GM12878 (cell line): ENCODE data around the gene TK2. TPM values are rescaled to one million over a fixed set of nuclear protein-coding genes. Genes with fewer than 3 reads are reported as not detected.

Experiments used
- ATAC-seq: fragments of 200-7000 bp; cut with Tn5 transposase; 3 replicates; pipeline ENCODE4 v1.9.1; 2020; ENCODE audit warnings: mild to moderate bottlenecking, moderate library complexity
- BruUV-seq: library from RNA; stranded (reverse); fragments of 400-500 nt; replicated peaks from 2 replicates; lab custom pipeline; 2021; lab: Mats Ljungman, UMichigan
- CTCF ChIA-PET: fragments of 300-600 bp; sonication (Branson Sonifier 250); formaldehyde crosslinking; extraction: SDS; loops from one replicate; lab custom pipeline; 2021; ENCODE audit warnings: inconsistent platforms; lab: Yijun Ruan, JAX
- POLR2A ChIA-PET: fragments of 350-600 bp; formaldehyde crosslinking; extraction: SDS; loops from one replicate; lab custom pipeline; 2021; ENCODE audit warnings: inconsistent platforms; lab: Charles Lee
- RAD21 ChIA-PET: fragments of 300-600 bp; sonication (Branson Sonifier 250); formaldehyde crosslinking; loops from one replicate; lab custom pipeline; 2023; ENCODE audit warnings: antibody characterized with exemption; ENCODE audit not compliant: unreplicated experiment; lab: Charles Lee
- SMC1A ChIA-PET: fragments of 300-600 bp; sonication (Branson Sonifier 250); formaldehyde crosslinking; loops from one replicate; lab custom pipeline; 2023; ENCODE audit not compliant: unreplicated experiment, uncharacterized antibody; lab: Charles Lee
- DNase-seq: peaks from one replicate; pipeline ENCODE4 v3.0.0-alpha.2; 2011; ENCODE audit warnings: low read depth, low spot score
- FAIRE-seq: peaks from 3 replicates; lab custom pipeline; 2011; peaks lifted over from hg19 to GRCh38; lab: Jason Lieb, UNC
- H2AFZ ChIP-seq: 2 replicates; pipeline ENCODE4 v1.6.0; 2011; ENCODE audit warnings: low read depth, low read length, control low read depth; ENCODE audit not compliant: control insufficient read depth
- H3K27ac ChIP-seq: 2 replicates; pipeline ENCODE4 v1.5.1; 2011; ENCODE audit warnings: control low read depth; ENCODE audit not compliant: control insufficient read depth, insufficient read depth
- H3K27me3 ChIP-seq, 2 experiments: replicated peaks in 1 of 2; 2 replicates each; pipeline versions ENCODE4 v1.6.0 to v1.6.1; 2011; ENCODE audit warnings: low read length in 1 of 2; ENCODE audit not compliant: control insufficient read depth in 2 of 2, insufficient read depth in 2 of 2
- H3K36me3 ChIP-seq, 2 experiments: 2 replicates each; pipeline ENCODE4 v1.5.1; 2011; ENCODE audit warnings: low read length in 1 of 2; ENCODE audit not compliant: control insufficient read depth in 2 of 2, insufficient read depth in 2 of 2
- H3K4me1 ChIP-seq: 2 replicates; pipeline ENCODE4 v1.6.1; 2011; ENCODE audit warnings: mild to moderate bottlenecking, low read length, moderate library complexity, mixed read lengths; ENCODE audit not compliant: control insufficient read depth, insufficient read depth
- H3K4me2 ChIP-seq: 2 replicates; pipeline ENCODE4 v1.6.0; 2011; ENCODE audit warnings: control low read depth; ENCODE audit not compliant: control insufficient read depth, insufficient read depth
- H3K4me3 ChIP-seq: fragments of 200-600 bp; sonication (generic); 2 replicates; pipeline ENCODE4 v1.5.1; 2016
- H3K79me2 ChIP-seq: 2 replicates; pipeline ENCODE4 v1.6.0; 2011; ENCODE audit warnings: low read length; ENCODE audit not compliant: control insufficient read depth, insufficient read depth
- H3K9ac ChIP-seq: 2 replicates; pipeline ENCODE4 v1.8.0; 2011; ENCODE audit warnings: low read length, control low read depth, mixed read lengths; ENCODE audit not compliant: control insufficient read depth, insufficient read depth
- H3K9me3 ChIP-seq: replicated peaks from 3 replicates; pipeline ENCODE4 v1.5.1; 2011; ENCODE audit warnings: mild to moderate bottlenecking, low read length; ENCODE audit not compliant: control insufficient read depth, insufficient read depth
- H4K20me1 ChIP-seq: 2 replicates; pipeline ENCODE4 v1.6.0; 2011; ENCODE audit not compliant: control insufficient read depth, insufficient read depth
- CEBPB ChIP-seq, 2 experiments: fragments of 150-350 bp in 1 of 2; IDR thresholded peaks; 2 replicates each; pipeline ENCODE4 v1.6.1; 2012 to 2014; ENCODE audit warnings: low read depth in 2 of 2, low read length in 2 of 2, borderline replicate concordance in 1 of 2, inconsistent platforms in 1 of 2
- FOXK2 ChIP-seq: fragments of 450-650 bp; IDR thresholded peaks from 2 replicates; pipeline ENCODE4 v1.6.1; 2017; ENCODE audit warnings: mild to moderate bottlenecking, moderate library complexity
- GATAD2B ChIP-seq: fragments of 450-650 bp; conservative IDR thresholded peaks from 2 replicates; pipeline ENCODE4 v1.6.1; 2017; ENCODE audit warnings: low read depth, mild to moderate bottlenecking, moderate library complexity
- HCFC1 ChIP-seq: fragments of 150-350 bp; IDR thresholded peaks from 2 replicates; pipeline ENCODE4 v1.6.1; 2014; ENCODE audit warnings: low read length
- KDM1A ChIP-seq: fragments of 200-600 bp; sonication (generic); IDR thresholded peaks from 2 replicates; pipeline ENCODE4 v1.6.1; 2016; ENCODE audit warnings: borderline replicate concordance
- PAX8 ChIP-seq: fragments of 450-650 bp; IDR thresholded peaks from 2 replicates; pipeline ENCODE4 v1.6.1; 2017; ENCODE audit warnings: mild to moderate bottlenecking, moderate library complexity
- PBX3 ChIP-seq: IDR thresholded peaks from 2 replicates; pipeline ENCODE4 v1.6.1; 2011; ENCODE audit warnings: mild to moderate bottlenecking, low read depth, low read length, moderate library complexity; ENCODE audit not compliant: insufficient replicate concordance
- RAD51 ChIP-seq: fragments of 450-650 bp; IDR thresholded peaks from 2 replicates; pipeline ENCODE4 v1.6.1; 2016; ENCODE audit warnings: moderate library complexity, mild to moderate bottlenecking, inconsistent platforms
- RELA ChIP-seq: fragments of 450-650 bp; IDR thresholded peaks from 2 replicates; pipeline ENCODE4 v1.8.0; 2014; ENCODE audit warnings: borderline replicate concordance; ENCODE audit not compliant: partially characterized antibody
- RELB ChIP-seq: fragments of 450-650 bp; IDR thresholded peaks from 2 replicates; pipeline ENCODE4 v1.6.1; 2017; ENCODE audit warnings: low read depth, mild to moderate bottlenecking, moderate library complexity
- RFX5 ChIP-seq: IDR thresholded peaks from 2 replicates; pipeline ENCODE4 v1.6.1; 2011; ENCODE audit warnings: low read depth, low read length, improper control_type of control experiment
- SKIL ChIP-seq: fragments of 450-650 bp; IDR thresholded peaks from 2 replicates; pipeline ENCODE4 v1.6.1; 2017; ENCODE audit warnings: mild to moderate bottlenecking, low read depth, inconsistent platforms; ENCODE audit not compliant: poor library complexity, severe bottlenecking
- ZNF207 ChIP-seq: fragments of 450-650 bp; IDR thresholded peaks from 2 replicates; pipeline ENCODE4 v1.6.1; 2014; ENCODE audit warnings: antibody characterized with exemption, mild to moderate bottlenecking, borderline replicate concordance
- WGBS: methylation state at CpG from one replicate; pipeline ENCODE4 v1.1.6; 2016; ENCODE audit warnings: low lambda C conversion rate; ENCODE audit not compliant: insufficient replicate concordance, insufficient coverage; ENCODE audit errors: missing lambda C conversion rate; 5-methylcytosine and 5-hydroxymethylcytosine counted together
- in situ Hi-C: fragments of 300-500 bp; cut with MboI; formaldehyde crosslinking; loops from 9 replicates; pipeline ENCODE4 v1.14.3; 2018; ENCODE audit warnings: mixed read lengths
- intact Hi-C: fragments of 100-400 bp; cut with micrococcal nuclease; formaldehyde crosslinking; loops from one replicate; pipeline ENCODE4 v1.14.2; 2022; ENCODE audit not compliant: unreplicated experiment
- polyA plus RNA-seq, 11 experiments: library from polyadenylated mRNA; depleted of rRNA in 4 of 11; unstranded in 6 of 11; stranded (reverse) in 5 of 11; fragments of >200 nt; fragmentation: Nextera tagmentation in 4 of 11; fragmentation: Illumina TruSeq in 1 of 11; extraction: Ambion mirVana in 4 of 11; extraction: Trizol in 1 of 11; gene quantifications; 1 replicate in 1 of 11; 2 replicates in 10 of 11; pipeline versions ENCODE4 v1.2.1 to v1.2.3, GENCODE V29; 2011 to 2016; ENCODE audit warnings: inconsistent platforms in 2 of 11, missing spikeins in 2 of 11, low read depth in 1 of 11
- total RNA-seq, 4 experiments: library from RNA; depleted of rRNA in 3 of 4; stranded (reverse); fragments of >200 nt in 3 of 4; fragmentation: Illumina TruSeq in 1 of 4; extraction: Trizol in 1 of 4; gene quantifications; 2 replicates each; pipeline versions ENCODE4 v1.2.1 to v1.2.3, GENCODE V29; 2013 to 2021

The TK2 gene
- total and polyA plus RNA-seq, 10 of the 15 experiments (the other 5 are each of a cell fraction or from before 2014, with no cell fraction given), result 1.3 to 12.4 (median 3.0) TPM

- in situ Hi-C loops (no loop called here), intact Hi-C loops (no loop called here)
- no peaks in the 10 kb centered on the region for H3K9me3 ChIP-seq
- ChIA-PET SMC1A (interaction anchor here (0.8 to 1.2 kb wide), 4 partner anchors 11 to 78 kb away, joined by 3 to 5 read pairs (median 4); no protein-coding TSS in a partner anchor), RAD21 (interaction anchor here (0.5 to 0.7 kb wide), 2 partner anchors 104 to 231 kb away, joined by 3 to 4 read pairs; no protein-coding TSS in a partner anchor), CTCF (interaction anchor here (0.6 to 3.8 kb wide), 5 partner anchors 32 to 233 kb away, joined by 3 to 12 read pairs (median 4); no protein-coding TSS in a partner anchor), POLR2A (interaction anchor here (1.8 kb wide), 1 partner anchor 12 kb away, joined by 5 read pairs; no protein-coding TSS in a partner anchor)
- no peaks in the 10 kb centered on the region; a peak in 1 of 4 replicates for H3K36me3 ChIP-seq
- ATAC-seq (no peak), DNase-seq (no peak), FAIRE-seq (no peak)
- H3K27me3 ChIP-seq, result no peaks in the 10 kb centered on the region
- H3K27ac ChIP-seq, result no peak overlapping the region
- H4K20me1 ChIP-seq, result no peaks in the 10 kb centered on the region
- no peak overlapping the region for H3K9ac ChIP-seq
- no peak overlapping the region for H2AFZ ChIP-seq
- H3K4me1 ChIP-seq, result peaks cover 8% of the 10 kb centered on the region
- BruUV-seq, result no TSS peak
- H3K79me2 ChIP-seq, result no peaks in the 10 kb centered on the region
- WGBS, result 51% methylated on average over 12 of the region's 12 CpGs
- H3K4me3 ChIP-seq, result no peak overlapping the region
- H3K4me2 ChIP-seq, result no peak overlapping the region
- TF ChIP-seq SKIL (no peak), ZNF207 (no peak), HCFC1 (no peak), RELA (no peak), CEBPB (IDR thresholded peaks at IDR 0.05; ENCODE audit: borderline replicate concordance in 1 of 2, low read depth in 2 of 2, low read length in 2 of 2) (no peak), KDM1A (no peak), GATAD2B (no peak), RAD51 (no peak), RELB (no peak), RFX5 (no peak), FOXK2 (no peak), PAX8 (no peak), PBX3 (no peak)
Observed at GRCh38 chr16:66510711-66511601, 39.0 kb downstream of the TK2 start.
